Measurements from ENCODE around the gene IL20RB.

DNA sequence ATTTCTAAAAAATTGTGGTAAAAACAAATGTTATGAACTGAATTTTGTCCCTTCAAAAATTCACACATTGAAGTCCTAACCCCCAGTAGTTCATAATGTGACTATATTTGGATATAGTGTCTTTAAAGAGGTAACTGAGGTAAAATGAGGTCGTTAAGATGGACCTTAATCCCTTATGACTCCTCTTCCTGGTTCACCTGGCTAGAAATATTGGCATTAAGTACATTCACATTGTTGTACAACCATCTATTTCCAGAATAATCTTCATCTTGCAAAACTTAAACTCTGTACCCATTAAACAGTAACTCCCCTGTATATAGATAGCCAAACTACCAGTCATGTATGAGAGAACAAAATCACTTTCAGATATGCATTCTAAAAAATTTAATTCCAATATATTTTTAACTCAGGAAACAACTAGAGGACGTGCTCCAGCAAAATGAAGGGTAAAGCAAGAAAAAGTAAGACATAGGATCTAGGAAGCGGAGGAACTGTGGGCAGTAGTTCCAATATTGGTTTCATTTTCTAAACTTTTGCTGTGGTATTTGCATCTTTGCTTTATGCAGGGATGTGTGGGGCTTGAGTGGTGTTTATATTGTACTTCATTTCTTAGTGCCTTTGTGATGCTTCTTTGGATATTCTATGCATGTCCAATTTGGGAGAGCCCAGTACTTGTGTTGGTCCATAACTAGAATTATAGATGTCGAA, 36.7 kb upstream of the IL20RB start:
- TF ChIP-seq POLR2A (IDR thresholded peaks at IDR 0.05), result no peak
- TF ChIP-seq, protein P1, sequence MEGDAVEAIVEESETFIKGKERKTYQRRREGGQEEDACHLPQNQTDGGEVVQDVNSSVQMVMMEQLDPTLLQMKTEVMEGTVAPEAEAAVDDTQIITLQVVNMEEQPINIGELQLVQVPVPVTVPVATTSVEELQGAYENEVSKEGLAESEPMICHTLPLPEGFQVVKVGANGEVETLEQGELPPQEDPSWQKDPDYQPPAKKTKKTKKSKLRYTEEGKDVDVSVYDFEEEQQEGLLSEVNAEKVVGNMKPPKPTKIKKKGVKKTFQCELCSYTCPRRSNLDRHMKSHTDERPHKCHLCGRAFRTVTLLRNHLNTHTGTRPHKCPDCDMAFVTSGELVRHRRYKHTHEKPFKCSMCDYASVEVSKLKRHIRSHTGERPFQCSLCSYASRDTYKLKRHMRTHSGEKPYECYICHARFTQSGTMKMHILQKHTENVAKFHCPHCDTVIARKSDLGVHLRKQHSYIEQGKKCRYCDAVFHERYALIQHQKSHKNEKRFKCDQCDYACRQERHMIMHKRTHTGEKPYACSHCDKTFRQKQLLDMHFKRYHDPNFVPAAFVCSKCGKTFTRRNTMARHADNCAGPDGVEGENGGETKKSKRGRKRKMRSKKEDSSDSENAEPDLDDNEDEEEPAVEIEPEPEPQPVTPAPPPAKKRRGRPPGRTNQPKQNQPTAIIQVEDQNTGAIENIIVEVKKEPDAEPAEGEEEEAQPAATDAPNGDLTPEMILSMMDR (IDR thresholded peaks at IDR 0.05), result no peak
- no peak for TF ChIP-seq EP300 (IDR thresholded peaks at IDR 0.05)
